Colonic mucosa (tissue), 4 donors: ENCODE data around the gene AOPEP. TPM values are rescaled to one million over a fixed set of nuclear protein-coding genes. Genes with fewer than 3 reads are reported as not detected.

ENCODE experiments used
- DNase-seq: peaks from one replicate; pipeline ENCODE4 v3.0.0-alpha.2; 2020
- H3K27ac ChIP-seq: fragments of 200-600 bp; one replicate; pipeline ENCODE4 v1.8.0; 2021
- H3K27me3 ChIP-seq: fragments of 200-600 bp; one replicate; pipeline ENCODE4 v1.8.0; 2021
- H3K36me3 ChIP-seq: fragments of 200-600 bp; one replicate; pipeline ENCODE4 v1.8.0; 2021
- H3K4me1 ChIP-seq: fragments of 200-600 bp; one replicate; pipeline ENCODE4 v1.8.0; 2021; ENCODE audit warnings: mild to moderate bottlenecking
- H3K4me3 ChIP-seq: fragments of 200-600 bp; one replicate; pipeline ENCODE4 v1.8.0; 2021
- H3K9ac ChIP-seq, 2 donors: one replicate each; pipeline ENCODE4 v1.7.0; 2013; ENCODE audit warnings: control low read depth in 2 of 2, low read depth in 2 of 2, low read length in 2 of 2
- H3K9me3 ChIP-seq: fragments of 200-600 bp; one replicate; pipeline ENCODE4 v1.8.0; 2021
- CTCF ChIP-seq: fragments of 200-600 bp; IDR thresholded peaks from one replicate; pipeline ENCODE4 v1.8.0; 2022; ENCODE audit warnings: antibody characterized with exemption, mild to moderate bottlenecking
- intact Hi-C: fragments of 100-400 bp; cut with DNase I; formaldehyde crosslinking; loops from one replicate; pipeline ENCODE4 v1.14.1; 2022
- total RNA-seq, 2 donors: library from RNA; stranded (reverse); fragmentation: NEBNext Ultra II Directional in 1 of 2; extraction: Animal tissue kit (Norgen Biotek cat#: 25700) in 1 of 2; gene quantifications; one replicate each; pipeline ENCODE4 v1.2.1, GENCODE V29; 2021
- donor health status: healthy.
- donor health status: DM: no; HTN: no; CAD: no.
- donor health status: DM: no; HTN: no; CAD: no.

Gene AOPEP
- total RNA-seq, 2 donors from 2014 or later, result 38.4 to 43.2 TPM

GRCh38 chr9:95055334-95055850, 328.9 kb downstream of the AOPEP start:
- H3K27me3 ChIP-seq, result no peaks in the 10 kb centered on the region
- no peak overlapping the region for H3K4me3 ChIP-seq
- H3K9me3 ChIP-seq, result no peaks in the 10 kb centered on the region
- H3K36me3 ChIP-seq, result no peaks in the 10 kb centered on the region
- DNase-seq, result no peak
- no peak for TF ChIP-seq CTCF
- intact Hi-C loops, result no loop called here
- no peak overlapping the region for H3K9ac ChIP-seq
- no peaks in the 10 kb centered on the region for H3K4me1 ChIP-seq
- H3K27ac ChIP-seq, result peak overlapping the region; percentile 41

- DNase-seq, result no peak
- peak overlapping the region; percentile 43 for H3K27ac ChIP-seq
- TF ChIP-seq CTCF, result no peak
- intact Hi-C loops, result no loop called here
- H3K36me3 ChIP-seq, result no peaks in the 10 kb centered on the region
- no peak overlapping the region for H3K4me3 ChIP-seq
- no peaks in the 10 kb centered on the region for H3K9me3 ChIP-seq
- no peaks in the 10 kb centered on the region for H3K4me1 ChIP-seq
- H3K27me3 ChIP-seq, result no peaks in the 10 kb centered on the region
- H3K9ac ChIP-seq, result peak overlapping the region; percentile 21 to 33
Measured at GRCh38 chr9:95055851-95056551, 329.5 kb downstream of the AOPEP start.

GRCh38 chr9:95057101-95057500, 330.6 kb downstream of the AOPEP start:
- Histone ChIP-seq H3K27me3 (no peaks in the 10 kb centered on the region), H3K9me3 (no peaks in the 10 kb centered on the region), H3K27ac (peak overlapping the region; percentile 43), H3K4me3 (no peak overlapping the region), H3K9ac (peak overlapping the region; percentile 5 to 7), H3K4me1 (no peaks in the 10 kb centered on the region), H3K36me3 (no peaks in the 10 kb centered on the region)
- no peak for DNase-seq
- no peak for TF ChIP-seq CTCF
- intact Hi-C loops, result no loop called here

- Histone ChIP-seq H3K36me3 (no peaks in the 10 kb centered on the region), H3K4me1 (no peaks in the 10 kb centered on the region), H3K27ac (peak overlapping the region; percentile 9), H3K4me3 (no peak overlapping the region), H3K27me3 (no peaks in the 10 kb centered on the region), H3K9me3 (no peaks in the 10 kb centered on the region), H3K9ac (peak overlapping the region; percentile 44 to 51)
- intact Hi-C loops, result no loop called here
- DNase-seq, result no peak
- TF ChIP-seq CTCF, result no peak
Measured at GRCh38 chr9:95058121-95058785, 331.8 kb downstream of the AOPEP start.

GRCh38 chr9:95058795-95059386, 332.4 kb downstream of the AOPEP start:
- Histone ChIP-seq H3K4me3 (no peak overlapping the region), H3K27me3 (no peaks in the 10 kb centered on the region), H3K9ac (peak overlapping the region; percentile 44 to 51), H3K27ac (peak overlapping the region; percentile 9), H3K9me3 (no peaks in the 10 kb centered on the region), H3K4me1 (no peaks in the 10 kb centered on the region), H3K36me3 (no peaks in the 10 kb centered on the region)
- TF ChIP-seq CTCF, result no peak
- intact Hi-C loops, result no loop called here
- no peak for DNase-seq
